CD14-positive monocyte (primary cell): ENCODE data around the gene LCORL. TPM values are rescaled to one million over a fixed set of nuclear protein-coding genes. Genes with fewer than 3 reads are reported as not detected.

ENCODE experiments used
- DNase-seq, 3 donors: peaks; one replicate each; pipeline ENCODE4 v3.0.0-alpha.2; 2011 to 2022
- H2AFZ ChIP-seq: 2 replicates; pipeline ENCODE4 v1.6.0; 2012; ENCODE audit warnings: mild to moderate bottlenecking, low read depth, low read length, inconsistent platforms; ENCODE audit not compliant: insufficient read depth, poor library complexity, severe bottlenecking
- H3K27ac ChIP-seq, 2 donors: 1 replicate in 1 of 2; 2 replicates in 1 of 2; pipeline ENCODE4 v1.5.1; 2012 to 2013; ENCODE audit warnings: low read length in 2 of 2, control low read depth in 1 of 2, inconsistent platforms in 1 of 2, low read depth in 1 of 2, mild to moderate bottlenecking in 1 of 2
- H3K27me3 ChIP-seq, 2 donors: one replicate each; pipeline versions ENCODE4 v1.6.0 to v1.6.1; 2011 to 2013; ENCODE audit warnings: low read length in 2 of 2; ENCODE audit not compliant: control insufficient read depth in 2 of 2, insufficient read depth in 2 of 2
- H3K36me3 ChIP-seq, 2 donors: replicated peaks in 1 of 2; 1 replicate in 1 of 2; 2 replicates in 1 of 2; pipeline versions ENCODE4 v1.5.1 to v1.6.1; 2012 to 2013; ENCODE audit warnings: low read length in 2 of 2, control low read depth in 1 of 2, inconsistent platforms in 1 of 2, mild to moderate bottlenecking in 1 of 2; ENCODE audit not compliant: insufficient read depth in 2 of 2, control insufficient read depth in 1 of 2
- H3K4me1 ChIP-seq, 2 donors: 1 replicate in 1 of 2; 2 replicates in 1 of 2; pipeline versions ENCODE4 v1.5.1 to v1.6.1; 2012 to 2013; ENCODE audit warnings: low read length in 2 of 2, control low read depth in 1 of 2, inconsistent platforms in 1 of 2, mild to moderate bottlenecking in 1 of 2, moderate library complexity in 1 of 2; ENCODE audit not compliant: insufficient read depth in 2 of 2, control insufficient read depth in 1 of 2
- H3K4me2 ChIP-seq: replicated peaks from 2 replicates; pipeline ENCODE3; 2012; ENCODE audit warnings: low read length, moderate library complexity, mild to moderate bottlenecking; ENCODE audit not compliant: poor library complexity, severe bottlenecking; ENCODE audit errors: extremely low read depth
- H3K4me3 ChIP-seq, 3 experiments: fragments of 200-600 bp in 1 of 3; sonication (generic) in 1 of 3; replicated peaks in 1 of 3; 1 replicate in 2 of 3; 2 replicates in 1 of 3; pipeline ENCODE4 v1.5.1; 2011 to 2013; ENCODE audit warnings: low read length in 3 of 3, mild to moderate bottlenecking in 3 of 3, control low read depth in 2 of 3, low read depth in 2 of 3, inconsistent platforms in 1 of 3, moderate library complexity in 1 of 3
- H3K79me2 ChIP-seq: 2 replicates; pipeline ENCODE4 v1.6.0; 2012; ENCODE audit warnings: mild to moderate bottlenecking, control low read depth, inconsistent platforms, low read length, moderate library complexity; ENCODE audit not compliant: insufficient read depth
- H3K9ac ChIP-seq: 2 replicates; pipeline ENCODE4 v1.6.0; 2017; ENCODE audit warnings: low read length, mild to moderate bottlenecking; ENCODE audit not compliant: insufficient read depth, poor library complexity, severe bottlenecking
- H3K9me3 ChIP-seq, 2 donors: replicated peaks in 1 of 2; 1 replicate in 1 of 2; 2 replicates in 1 of 2; pipeline versions ENCODE4 v1.5.1 to v1.6.1; 2012 to 2013; ENCODE audit warnings: low read length in 2 of 2, control low read depth in 1 of 2; ENCODE audit not compliant: control insufficient read depth in 1 of 2, insufficient read depth in 1 of 2
- H4K20me1 ChIP-seq: 2 replicates; pipeline ENCODE4 v1.6.0; 2012; ENCODE audit warnings: mild to moderate bottlenecking, low read length, control low read depth, moderate library complexity; ENCODE audit not compliant: insufficient read depth
- H3K27ac Mint-ChIP-seq, 7 donors: one replicate each; pipeline ENCODE4 v1.8.0; 2020; ENCODE audit warnings: mild to moderate bottlenecking in 7 of 7, mixed read lengths in 7 of 7, moderate library complexity in 6 of 7, inconsistent platforms in 2 of 7
- H3K27me3 Mint-ChIP-seq, 3 donors: one replicate each; pipeline ENCODE4 v1.8.0; 2021 to 2022; ENCODE audit warnings: low read depth in 3 of 3, mild to moderate bottlenecking in 3 of 3, mixed read lengths in 3 of 3, moderate library complexity in 3 of 3, inconsistent platforms in 1 of 3
- H3K36me3 Mint-ChIP-seq, 2 donors: one replicate each; pipeline ENCODE4 v1.8.0; 2020; ENCODE audit warnings: mixed read lengths in 2 of 2, inconsistent platforms in 1 of 2, mild to moderate bottlenecking in 1 of 2
- H3K4me1 Mint-ChIP-seq: one replicate; pipeline ENCODE4 v1.8.0; 2020; ENCODE audit warnings: mild to moderate bottlenecking, mixed read lengths
- H3K4me3 Mint-ChIP-seq, 2 donors: one replicate each; pipeline ENCODE4 v1.8.0; 2020; ENCODE audit warnings: mild to moderate bottlenecking in 2 of 2, mixed read lengths in 2 of 2, moderate library complexity in 1 of 2
- H3K9me3 Mint-ChIP-seq, 7 donors: one replicate each; pipeline ENCODE4 v1.8.0; 2020 to 2022; ENCODE audit warnings: mixed read lengths in 7 of 7, mild to moderate bottlenecking in 6 of 7, moderate library complexity in 6 of 7, inconsistent platforms in 2 of 7
- CTCF ChIP-seq: fragments of 200-600 bp; IDR thresholded peaks from one replicate; pipeline ENCODE4 v1.8.0; 2022; ENCODE audit warnings: antibody characterized with exemption, mild to moderate bottlenecking
- WGBS: methylation state at CpG from one replicate; pipeline ENCODE4 v1.1.5; 2013; ENCODE audit warnings: missing lambda C conversion rate; ENCODE audit not compliant: insufficient coverage; 5-methylcytosine and 5-hydroxymethylcytosine counted together
- intact Hi-C, 2 donors: fragments of 100-400 bp; cut with micrococcal nuclease; formaldehyde crosslinking; loops; one replicate each; pipeline versions ENCODE4 v1.15.0 to v1.15.1; 2023
- polyA plus RNA-seq, 3 donors: library from polyadenylated mRNA; depleted of rRNA in 1 of 3; unstranded in 2 of 3; stranded (reverse) in 1 of 3; fragments of 300-500 nt in 2 of 3; fragments of >200 nt in 1 of 3; fragmentation: Illumina TruSeq in 2 of 3; gene quantifications; 1 replicate in 2 of 3; 2 replicates in 1 of 3; pipeline ENCODE4 v1.2.3, GENCODE V29; 2012 to 2021

The LCORL gene
- polyA plus RNA-seq, 3 donors = 3.1 to 19.1 (median 9.6) TPM

- H3K4me1 ChIP-seq = no peaks in the 10 kb centered on the region
- H3K4me1 Mint-ChIP-seq = peaks cover 21% of the 10 kb centered on the region
- H3K9me3 ChIP-seq = no peaks in the 10 kb centered on the region
- TF ChIP-seq CTCF = no peak
- intact Hi-C loops = no loop called here
- H3K79me2 ChIP-seq = no peaks in the 10 kb centered on the region
- no peak overlapping the region for H2AFZ ChIP-seq
- no peaks in the 10 kb centered on the region for H3K27me3 ChIP-seq
- WGBS = 100% methylated on average over 1 of the region's 1 CpG
- H3K4me3 Mint-ChIP-seq = no peak overlapping the region
- no peaks in the 10 kb centered on the region for H3K27me3 Mint-ChIP-seq
- H3K9me3 Mint-ChIP-seq = peaks cover 0 to 3% (median 0%) of the 10 kb centered on the region in 7 donors
- H3K4me3 ChIP-seq = no peak overlapping the region
- H3K27ac ChIP-seq = no peak overlapping the region
- H3K9ac ChIP-seq = no peak overlapping the region
- H3K4me2 ChIP-seq = no peak overlapping the region
- H3K36me3 ChIP-seq = peaks cover 0 to 17% of the 10 kb centered on the region in 2 donors
- peak overlapping the region in 2 of 7 donors; percentile 23 to 44 for H3K27ac Mint-ChIP-seq
- H3K36me3 Mint-ChIP-seq = peaks cover 23 to 35% of the 10 kb centered on the region in 2 donors
- no peak for DNase-seq
- no peaks in the 10 kb centered on the region for H4K20me1 ChIP-seq
Measured at GRCh38 chr4:17920681-17921080, 100.9 kb downstream of the LCORL start.

- Mint-ChIP-seq H3K4me1 (peaks cover 12% of the 10 kb centered on the region), H3K27ac (peak overlapping the region in 1 of 7 donors; percentile 8), H3K9me3 (peaks cover 0 to 3% (median 0%) of the 10 kb centered on the region in 7 donors)
Measured at GRCh38 chr4:17915439-17915838, 106.1 kb downstream of the LCORL start.

More at GRCh38 chr4:17915439-17915838, 106.1 kb downstream of the LCORL start:
- intact Hi-C loops = no loop called here
- DNase-seq = no peak
- Histone ChIP-seq H3K4me1 (no peaks in the 10 kb centered on the region), H3K27me3 (no peaks in the 10 kb centered on the region), H3K9me3 (no peaks in the 10 kb centered on the region), H3K4me2 (no peak overlapping the region), H2AFZ (no peak overlapping the region), H3K9ac (no peak overlapping the region), H3K27ac (no peak overlapping the region), H3K36me3 (peaks cover 10 to 30% of the 10 kb centered on the region in 2 donors), H3K4me3 (no peak overlapping the region), H4K20me1 (peaks cover 5% of the 10 kb centered on the region), H3K79me2 (no peaks in the 10 kb centered on the region)
- peaks cover 26 to 38% of the 10 kb centered on the region in 2 donors for H3K36me3 Mint-ChIP-seq
- no peak overlapping the region for H3K4me3 Mint-ChIP-seq
- H3K27me3 Mint-ChIP-seq = no peaks in the 10 kb centered on the region
- no peak for TF ChIP-seq CTCF
